HG03442 (cell line): ENCODE data around the gene RING1.

ENCODE experiments used
- ATAC-seq: cut with Tn5 transposase; IDR thresholded peaks from one replicate; pipeline ENCODE4 v1.9.1; 2021; ENCODE audit warnings: mild to moderate bottlenecking, moderate library complexity; ENCODE audit not compliant: unreplicated experiment

RING1 gene

DNA sequence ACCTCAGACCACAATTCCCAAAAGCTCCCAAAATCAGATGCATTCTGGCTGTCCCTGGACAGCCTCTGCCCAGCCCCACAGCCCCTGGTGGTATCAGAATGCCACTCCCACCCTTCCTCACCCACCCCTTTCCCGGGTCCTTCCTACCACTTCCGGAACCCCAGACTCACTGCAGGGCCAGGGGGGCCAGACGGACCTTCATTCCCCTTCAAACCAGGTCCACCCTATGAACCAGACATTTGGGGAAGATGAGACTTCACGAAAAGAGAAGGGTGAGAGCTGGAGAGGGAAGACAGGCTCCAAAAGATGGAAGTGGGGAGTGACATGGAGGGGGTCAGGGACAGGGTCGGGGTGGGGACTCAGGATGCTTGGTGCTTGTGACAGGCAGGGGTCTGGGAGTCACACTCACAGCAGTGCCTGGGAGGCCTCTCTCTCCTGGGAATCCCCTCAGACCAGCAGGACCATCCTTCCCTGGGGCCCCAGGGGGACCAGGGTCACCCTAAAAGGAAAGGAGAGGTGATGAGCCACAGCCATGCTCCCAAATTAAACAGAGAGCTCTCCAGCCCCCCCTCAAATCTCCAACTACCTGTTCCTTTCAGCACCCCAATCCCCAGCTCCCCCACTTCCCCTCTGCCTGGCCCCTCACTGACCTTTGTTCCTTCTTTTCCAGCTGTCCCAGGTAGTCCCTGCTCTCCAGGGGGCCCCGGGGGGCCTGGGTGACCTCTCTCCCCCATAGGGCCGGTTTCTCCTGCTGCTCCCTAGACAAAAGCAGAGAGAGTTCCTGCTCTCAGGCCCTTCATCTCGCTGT is 36.2 kb upstream of the RING1 start:
- ATAC-seq, result no peak

DNA sequence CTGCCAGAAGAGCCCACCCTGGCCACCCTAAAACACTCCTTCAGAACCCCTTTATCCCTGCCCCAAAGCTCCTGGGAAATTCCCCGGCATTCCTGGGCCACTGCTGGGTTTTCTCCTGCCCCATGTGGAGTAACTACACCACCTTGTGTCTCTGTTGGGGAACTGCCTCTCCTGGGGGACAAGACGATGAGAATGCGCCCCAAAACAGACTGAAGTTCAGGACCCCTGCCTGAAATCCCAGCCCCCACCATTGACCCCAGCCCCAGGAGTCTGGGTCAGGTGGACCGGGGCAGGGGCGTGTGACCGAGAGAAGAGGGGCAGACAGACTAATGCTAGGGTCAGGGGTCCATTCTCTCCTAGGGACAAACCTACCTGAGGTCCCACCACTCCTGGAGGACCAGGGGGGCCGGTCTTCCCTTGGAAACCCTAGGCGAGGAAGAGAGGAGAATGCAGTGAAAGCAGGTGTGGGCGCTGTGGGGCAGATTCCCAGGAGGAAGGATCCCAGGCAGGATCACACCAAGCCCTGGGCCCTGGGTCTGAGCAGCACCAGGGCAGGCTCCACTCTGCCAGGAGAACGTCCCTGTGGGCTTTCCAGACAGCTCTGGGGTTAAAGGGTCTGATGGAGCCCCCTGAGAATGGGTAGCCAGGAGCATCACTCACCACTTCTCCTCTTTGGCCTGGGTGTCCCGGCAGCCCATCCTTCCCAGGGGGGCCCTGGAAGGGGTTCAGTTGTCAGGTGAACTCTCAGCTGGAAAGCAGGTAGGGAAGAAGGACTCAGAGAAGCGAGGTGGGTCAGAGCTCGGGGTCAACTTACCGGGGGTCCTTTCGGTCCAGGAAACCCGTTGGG is 35.4 kb upstream of the RING1 start:
- ATAC-seq, result no peak

DNA sequence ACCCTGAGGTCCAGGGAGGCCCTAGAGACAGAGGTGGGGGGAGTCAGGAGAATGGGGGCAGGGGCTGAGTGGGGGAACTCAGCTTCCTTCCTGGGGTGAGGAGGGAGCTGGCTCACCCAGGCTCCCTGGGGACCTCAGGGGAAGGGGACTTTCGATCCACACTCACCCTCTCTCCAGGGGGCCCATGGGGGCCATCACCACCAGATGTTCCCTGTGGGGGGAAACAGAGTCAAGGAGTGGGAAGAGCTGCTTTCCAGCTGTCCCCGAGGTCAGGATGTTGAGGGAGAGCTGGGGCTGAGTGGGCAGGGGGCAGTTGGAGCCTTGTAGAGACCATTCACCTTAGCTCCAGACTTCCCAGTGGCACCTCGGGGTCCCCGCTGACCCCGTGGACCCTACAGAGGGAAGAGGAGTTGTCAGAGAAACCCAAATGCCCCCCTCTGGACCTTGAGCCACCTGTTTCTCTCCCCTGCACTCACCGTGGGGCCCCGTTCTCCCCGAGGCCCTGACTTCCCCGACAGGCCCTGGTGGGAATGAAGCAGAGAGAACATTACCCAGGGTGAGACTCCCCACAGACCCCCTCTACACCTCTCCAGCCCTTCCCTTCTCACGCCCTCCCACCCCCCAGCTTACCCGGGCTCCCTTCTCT is 34.6 kb upstream of the RING1 start:
- ATAC-seq, result no peak

DNA sequence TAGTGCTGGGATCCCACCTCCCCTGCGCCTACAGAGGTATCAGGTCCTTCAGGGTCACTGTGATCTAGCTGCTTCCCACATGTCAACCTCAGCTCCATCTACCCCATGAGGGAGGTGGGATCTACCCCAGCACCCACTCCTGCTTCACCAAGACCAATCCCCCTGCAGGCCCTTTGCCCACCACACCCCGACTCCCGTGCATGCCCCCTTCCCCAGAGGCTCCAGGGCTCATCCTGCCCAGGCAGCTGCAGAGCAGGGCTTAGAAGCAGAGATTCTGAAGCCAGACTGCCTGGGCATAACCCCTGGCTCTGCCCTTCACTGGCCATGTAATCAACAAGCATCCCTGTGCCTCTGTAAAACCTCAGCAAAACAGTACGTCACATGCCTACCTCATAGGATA is 33.5 kb upstream of the RING1 start:
- no peak for ATAC-seq

DNA sequence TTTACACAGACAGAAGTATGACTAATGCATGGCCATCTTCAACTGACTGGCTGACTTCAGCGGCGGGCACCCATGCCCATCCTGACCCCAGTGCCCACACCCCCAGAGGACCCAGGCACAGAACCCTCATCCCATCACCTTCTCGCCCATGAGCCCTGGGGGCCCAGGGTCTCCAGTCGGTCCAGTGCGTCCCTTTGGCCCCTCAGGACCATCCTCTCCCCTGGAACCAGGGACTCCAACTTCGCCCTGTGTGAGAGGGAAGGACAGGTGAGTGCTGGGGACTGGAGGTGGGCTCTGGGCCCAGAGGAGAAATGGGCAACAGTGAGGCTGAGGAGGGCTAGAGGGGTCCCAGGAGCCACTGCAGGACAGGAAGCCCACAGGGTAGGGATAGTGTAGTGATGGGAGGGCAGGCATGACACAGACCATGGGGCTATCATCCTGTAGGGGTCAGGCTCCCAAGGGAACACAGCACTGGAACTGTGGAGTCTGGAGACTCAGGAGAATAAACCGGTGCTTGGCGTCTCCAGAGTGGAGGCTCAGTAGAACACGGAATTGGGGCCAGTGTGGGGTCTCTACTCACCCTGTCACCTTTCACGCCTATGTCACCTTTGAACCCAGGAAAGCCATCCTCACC is 32.7 kb upstream of the RING1 start:
- no peak for ATAC-seq

DNA sequence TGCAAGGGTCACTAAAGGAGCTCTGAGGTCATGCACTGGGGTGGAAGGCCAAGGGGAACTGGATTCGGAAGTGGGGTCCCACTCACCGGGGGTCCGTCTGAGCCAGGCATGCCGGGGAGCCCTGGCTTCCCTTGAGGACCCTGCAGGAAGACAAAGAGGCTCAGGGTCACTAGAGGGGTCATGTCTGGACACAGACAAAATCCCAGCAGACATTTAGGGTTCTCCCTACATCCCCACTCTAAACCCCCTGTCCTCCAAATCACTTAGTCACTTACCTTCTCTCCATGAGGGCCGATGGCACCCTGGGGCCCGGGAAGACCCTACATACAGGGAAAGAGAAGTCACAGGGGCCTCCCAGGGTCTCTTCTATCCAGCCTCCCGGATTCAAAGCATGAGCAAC is 31.4 kb upstream of the RING1 start:
- ATAC-seq, result no peak

DNA sequence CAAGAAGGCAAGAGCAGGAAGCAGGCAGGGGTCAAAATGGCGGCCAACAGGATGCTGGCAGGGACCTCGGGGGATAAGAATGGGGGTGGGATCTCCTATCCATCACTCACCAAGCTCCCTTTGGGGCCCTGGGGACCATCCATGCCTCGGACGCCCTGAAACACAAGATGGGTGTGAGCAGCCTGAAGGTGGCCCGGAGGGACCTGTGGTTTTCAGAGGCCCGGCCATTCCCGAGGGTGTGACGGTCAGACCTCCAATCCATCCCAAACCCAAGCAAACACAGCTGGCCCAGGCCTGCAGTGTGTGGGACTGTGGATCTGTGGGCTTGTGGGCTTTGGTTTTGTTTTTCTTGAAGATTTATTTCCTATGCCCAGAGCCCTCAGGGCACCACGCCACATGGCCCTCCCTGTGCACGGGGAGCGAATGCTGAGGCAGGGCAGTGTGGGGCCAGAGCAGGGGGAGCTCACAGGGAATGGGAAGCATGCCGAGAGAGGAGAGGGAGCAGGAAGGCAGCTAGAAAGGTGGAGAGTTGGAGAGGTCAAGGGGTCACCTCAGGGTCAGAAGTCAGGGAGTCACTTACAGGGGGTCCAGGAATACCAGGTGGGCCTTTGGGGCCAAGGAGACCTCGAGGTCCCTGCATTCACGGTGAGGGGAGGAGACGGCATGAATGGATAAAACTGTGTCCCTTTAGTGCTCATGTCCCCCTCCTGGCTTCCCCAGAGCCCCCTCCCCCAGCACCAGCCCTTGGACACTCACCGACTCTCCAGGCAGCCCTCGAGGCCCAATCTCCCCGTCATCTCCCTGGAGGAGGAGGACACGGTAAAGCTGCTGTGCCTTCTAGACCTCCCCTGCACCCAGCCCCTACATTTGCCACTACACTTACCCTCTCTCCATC is 30.5 kb upstream of the RING1 start:
- ATAC-seq, result no peak

DNA sequence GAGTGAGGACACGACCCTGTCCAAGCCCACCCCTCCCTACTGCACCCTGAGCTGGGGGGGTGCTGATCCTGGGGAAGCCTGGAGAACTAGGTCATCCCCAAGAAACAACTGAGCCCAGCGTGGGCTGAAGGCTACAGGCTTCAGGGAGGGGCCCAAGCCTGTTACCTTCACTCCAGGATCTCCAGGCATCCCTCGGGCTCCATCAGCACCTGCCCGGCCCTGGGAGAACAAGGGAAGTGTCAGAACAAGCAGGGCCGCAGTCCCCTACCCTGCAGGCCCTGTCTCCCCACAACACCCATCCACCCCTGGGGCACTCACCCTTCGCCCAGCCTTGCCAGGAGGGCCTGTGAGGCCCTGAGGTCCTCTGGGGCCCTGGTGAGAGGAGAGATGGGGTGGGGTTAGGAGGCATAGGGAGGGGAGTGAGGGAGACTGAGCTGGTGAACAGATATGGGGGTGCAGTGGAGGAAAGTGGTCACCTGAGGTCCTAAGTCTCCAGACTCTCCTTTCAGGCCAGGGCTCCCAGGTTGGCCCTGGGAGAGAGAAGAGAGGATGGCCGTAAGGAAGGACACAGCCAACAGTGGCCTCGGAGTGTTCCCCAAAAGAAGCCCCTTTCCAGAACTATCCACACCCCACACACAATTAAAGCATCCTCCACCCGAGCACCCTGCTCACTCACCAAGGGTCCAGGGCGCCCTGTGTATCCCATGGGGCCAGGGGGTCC is 29.4 kb upstream of the RING1 start:
- no peak for ATAC-seq

DNA sequence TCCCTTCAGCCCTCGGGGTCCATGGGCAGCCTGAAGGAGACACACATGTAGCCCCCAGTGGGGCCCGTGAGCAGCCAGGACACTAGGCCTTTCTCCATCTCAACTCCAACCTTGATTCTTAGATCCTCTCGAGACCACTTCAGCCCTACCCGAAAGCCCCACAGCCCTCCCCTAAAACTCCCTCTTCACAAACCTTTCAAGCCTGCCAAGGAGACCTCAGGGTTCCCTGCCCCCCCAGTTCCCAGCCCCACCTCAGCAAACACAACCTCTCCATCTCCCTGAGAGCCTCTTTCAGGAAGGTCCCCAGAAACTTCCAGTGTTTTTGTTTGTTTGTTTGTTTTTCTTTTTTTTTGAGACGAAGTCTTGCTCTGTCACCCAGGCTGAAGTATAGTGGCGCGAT is 27.2 kb upstream of the RING1 start:
- no peak for ATAC-seq

DNA sequence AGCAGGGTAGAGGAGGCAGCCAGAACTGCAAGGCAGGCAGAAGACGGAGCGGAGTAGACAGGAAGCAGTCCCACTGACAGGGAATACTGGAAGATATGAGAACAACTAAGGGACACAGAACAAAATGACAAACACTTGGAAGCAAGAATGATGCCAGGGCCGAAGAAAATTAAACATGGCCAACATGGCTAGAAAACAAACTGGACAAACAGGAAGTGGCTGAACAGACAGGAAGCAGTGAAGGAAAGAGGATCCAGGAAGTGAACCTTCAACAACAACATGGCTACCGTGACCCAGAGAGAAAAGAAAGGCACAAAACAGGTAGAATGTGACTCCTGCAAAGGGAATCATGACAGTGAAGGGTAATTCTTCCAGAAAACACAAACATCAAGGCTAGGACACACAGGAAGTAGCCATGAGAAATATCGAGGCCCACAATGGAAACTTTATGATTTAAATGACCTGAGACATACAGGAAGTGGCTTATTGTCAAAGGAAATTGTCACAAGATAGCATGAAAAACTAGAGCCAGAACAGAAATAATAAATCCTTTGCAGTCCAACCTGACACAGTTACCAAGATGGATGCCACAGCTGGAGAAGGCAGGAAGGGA is 25.1 kb upstream of the RING1 start:
- no peak for ATAC-seq

DNA sequence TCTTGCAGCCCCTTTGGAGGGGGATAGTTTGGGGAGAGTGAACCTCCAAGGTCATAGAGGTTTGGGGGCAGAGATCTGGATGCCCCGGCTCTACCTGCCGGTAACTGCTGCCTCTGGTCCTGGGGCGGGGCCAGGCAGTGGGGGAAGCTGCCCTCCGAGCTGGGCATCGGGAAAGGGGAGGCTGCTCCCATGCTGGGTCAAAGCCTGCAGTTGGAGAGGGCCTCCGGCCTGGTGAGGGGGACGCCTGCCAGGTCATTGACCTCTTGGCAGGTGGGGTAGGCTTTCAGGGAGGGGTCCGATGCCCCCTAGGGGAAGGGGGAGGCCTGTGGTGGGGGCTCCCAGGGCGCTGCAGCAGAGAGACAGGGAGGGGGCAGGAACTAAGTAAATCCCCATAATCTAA is 23.1 kb upstream of the RING1 start:
- ATAC-seq, result no peak

DNA sequence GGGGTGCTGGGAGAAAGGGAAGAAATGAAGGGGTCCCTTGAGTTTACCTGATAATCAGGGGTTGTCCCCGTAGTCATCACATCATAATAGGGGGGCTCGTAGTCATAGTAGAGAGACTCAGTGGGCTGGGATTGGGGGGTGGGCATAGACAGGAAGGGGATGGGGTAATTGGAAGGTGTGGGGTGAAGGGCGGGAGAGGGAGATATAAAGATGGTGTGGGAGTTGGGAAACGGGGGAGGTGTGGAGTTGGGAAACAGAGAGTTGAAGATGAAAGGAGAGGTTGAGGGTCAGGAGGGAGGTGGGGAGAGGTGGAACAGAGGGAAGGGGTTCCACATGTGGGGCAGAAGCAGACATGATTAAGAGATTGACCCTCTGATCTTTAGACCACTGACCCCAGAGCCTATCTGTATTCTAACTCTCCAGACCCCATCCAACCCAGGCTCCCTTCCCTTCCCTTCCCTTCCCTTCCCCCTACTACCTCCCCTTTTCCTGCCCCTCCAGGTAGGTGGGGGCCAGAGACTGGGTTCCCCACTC is 22.6 kb upstream of the RING1 start:
- no peak for ATAC-seq

DNA sequence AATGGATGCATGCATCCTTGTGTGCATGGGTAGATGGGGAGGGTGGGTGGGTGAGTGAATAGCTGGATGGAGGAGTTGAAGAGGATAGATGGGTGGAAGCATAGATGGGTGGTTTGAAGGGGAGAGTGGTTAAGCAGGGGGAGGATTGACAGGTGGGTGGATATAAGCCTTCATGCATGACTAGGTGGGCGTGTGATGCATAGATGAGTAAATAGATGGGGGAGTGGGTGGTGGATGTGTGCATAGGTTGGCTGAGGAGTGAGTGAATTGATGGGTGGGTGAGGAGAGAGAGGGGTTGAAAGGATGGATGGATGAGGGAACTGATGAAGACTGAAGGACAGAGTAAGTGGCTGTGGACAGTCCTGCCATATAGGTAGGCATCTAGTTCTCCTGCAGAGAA is 20.5 kb upstream of the RING1 start:
- no peak for ATAC-seq

DNA sequence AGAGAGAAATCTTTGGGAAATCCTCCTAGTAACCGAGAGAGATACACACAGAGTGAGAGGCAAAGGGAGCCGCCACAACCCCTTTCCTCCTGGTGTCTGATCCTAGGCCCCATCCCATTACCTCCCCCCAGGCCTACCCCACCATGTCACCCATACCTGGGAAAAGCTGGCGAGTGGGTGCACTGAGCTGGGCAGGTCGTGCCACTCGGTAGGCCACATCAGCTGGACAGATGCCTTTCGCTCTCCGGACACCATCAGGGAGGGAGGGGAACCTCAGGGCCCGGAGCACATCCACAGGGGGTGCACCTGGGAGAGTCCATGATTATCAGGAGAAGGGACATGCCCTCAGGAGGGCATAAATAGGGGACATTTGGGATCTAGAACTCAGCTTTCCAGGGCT is 19.1 kb upstream of the RING1 start:
- ATAC-seq, result no peak

DNA sequence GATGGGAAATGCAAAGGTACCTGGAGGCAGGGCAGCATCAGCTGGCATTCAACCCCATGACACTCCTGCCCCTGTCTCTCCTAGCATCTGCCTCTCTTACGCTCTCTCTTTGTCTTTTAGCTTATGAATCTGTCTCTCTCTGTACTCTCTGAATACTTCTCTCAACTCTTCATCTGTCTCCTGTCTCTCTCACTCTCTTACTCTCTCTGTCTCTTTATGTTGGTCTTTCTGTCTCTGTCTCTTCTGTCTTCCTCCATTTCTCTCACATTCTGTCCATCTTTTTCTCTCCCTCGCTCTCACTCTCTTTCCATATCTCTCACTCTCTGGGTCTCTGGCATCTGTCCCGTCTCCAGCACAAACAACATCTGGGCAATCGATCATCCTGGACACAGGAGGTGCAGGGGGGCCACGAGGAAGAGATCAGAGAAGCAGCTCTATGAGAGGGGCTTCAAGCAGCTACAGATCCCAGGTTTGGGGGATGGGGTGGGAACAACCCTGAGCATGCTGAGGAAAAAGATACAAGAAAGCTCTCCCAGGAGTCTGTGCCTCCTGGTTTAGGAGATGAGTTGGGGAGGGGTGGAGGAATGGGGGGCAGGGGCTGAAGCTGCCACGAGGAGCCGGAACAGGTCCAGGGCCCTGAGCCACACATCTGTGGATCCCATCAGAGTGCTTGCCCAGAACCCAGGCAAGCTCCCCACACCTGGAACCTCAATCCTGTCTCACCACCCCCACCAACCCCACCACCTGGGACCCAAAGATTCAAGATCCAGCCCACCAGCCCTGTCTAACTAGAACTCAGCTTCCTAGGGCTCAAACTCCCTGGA is 18.5 kb upstream of the RING1 start:
- no peak for ATAC-seq

DNA sequence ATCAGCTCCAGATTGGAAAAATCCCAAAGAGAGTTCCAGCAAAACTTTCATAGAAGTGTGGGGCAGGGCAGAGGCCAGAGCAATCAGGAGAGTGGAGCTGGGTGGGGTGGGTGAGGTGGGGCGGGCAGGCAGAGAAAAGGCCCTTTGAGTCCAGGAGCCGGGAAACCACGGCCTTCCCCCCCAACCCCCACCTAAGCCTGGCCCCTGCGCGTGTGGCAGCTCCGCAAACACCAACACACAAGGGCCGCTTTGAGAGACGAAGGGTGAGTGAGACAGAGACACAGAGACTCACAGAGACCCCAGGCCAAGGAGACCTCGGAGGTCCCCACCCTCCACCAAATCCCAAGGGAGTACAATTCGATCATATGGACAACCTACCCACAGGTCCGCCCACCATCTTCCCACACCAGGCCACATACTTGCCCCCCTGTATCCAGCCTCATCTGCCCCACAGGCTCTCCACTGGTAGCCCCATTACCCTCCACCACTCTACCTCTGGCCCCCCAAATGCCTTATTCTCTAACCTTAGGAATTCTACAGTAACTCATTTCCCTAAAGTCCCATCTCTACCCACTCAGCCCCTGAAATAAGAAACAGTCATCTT is 17.7 kb upstream of the RING1 start:
- no peak for ATAC-seq

DNA sequence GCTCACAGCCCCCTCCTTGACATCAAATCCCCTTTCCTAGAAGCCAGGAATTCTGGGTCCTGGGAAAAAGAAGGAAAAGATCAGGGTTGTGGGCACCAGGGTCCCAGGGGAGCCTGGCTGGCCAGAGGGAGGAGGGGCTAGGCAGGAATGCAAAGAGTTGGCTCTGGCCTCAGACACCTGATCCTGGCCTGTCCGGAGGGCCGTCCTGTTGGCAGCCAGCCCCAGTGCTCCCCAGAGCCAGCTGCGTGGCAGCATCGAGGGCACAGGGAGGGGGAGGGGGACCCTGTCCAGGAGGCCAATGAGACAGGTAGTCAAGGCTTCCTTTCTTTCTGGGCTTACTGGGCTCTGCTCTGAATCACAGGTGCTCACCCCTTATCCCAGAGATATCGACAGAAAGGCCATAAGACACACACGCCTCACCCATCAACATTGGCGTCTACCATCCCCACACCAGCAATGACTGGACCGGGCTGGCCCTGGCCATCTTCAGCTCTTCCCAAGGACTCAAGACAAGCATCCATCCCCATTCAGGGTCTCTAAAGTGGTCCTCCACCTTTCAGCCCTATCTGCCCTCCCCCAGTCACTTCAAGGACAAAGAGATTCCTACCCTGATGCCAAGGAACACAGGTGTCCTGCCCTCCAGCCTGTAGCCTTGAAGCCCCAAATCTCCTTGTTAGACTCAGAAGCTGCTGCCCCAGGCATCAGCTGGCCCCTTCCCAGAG is 16.8 kb upstream of the RING1 start:
- ATAC-seq, result no peak
